GM19324 (cell line): ENCODE results near the gene NOD2.

Source experiments
- ATAC-seq: cut with Tn5 transposase; IDR thresholded peaks from one replicate; pipeline ENCODE4 v1.9.1; 2021; ENCODE audit warnings: mild to moderate bottlenecking, moderate library complexity; ENCODE audit not compliant: unreplicated experiment, low FRiP score

Gene NOD2

GRCh38 chr16:50712560-50712898 lies 19.1 kb downstream of the NOD2 start:
- ATAC-seq, result no peak

GRCh38 chr16:50712956-50713355 lies 19.6 kb downstream of the NOD2 start:
- no peak for ATAC-seq

- ATAC-seq, result no peak
Observed at GRCh38 chr16:50717091-50717490, 23.7 kb downstream of the NOD2 start.

- no peak for ATAC-seq
Observed at GRCh38 chr16:50717494-50717893, 24.1 kb downstream of the NOD2 start.

GRCh38 chr16:50718061-50718760 lies 24.8 kb downstream of the NOD2 start:
- ATAC-seq, result no peak

GRCh38 chr16:50718761-50719400 lies 25.5 kb downstream of the NOD2 start:
- ATAC-seq, result no peak

GRCh38 chr16:50719401-50720337 lies 26.3 kb downstream of the NOD2 start:
- no peak for ATAC-seq

- ATAC-seq, result no peak
Observed at GRCh38 chr16:50721549-50722404, 28.4 kb downstream of the NOD2 start.

GRCh38 chr16:50722405-50722737 lies 29.0 kb downstream of the NOD2 start:
- ATAC-seq, result no peak

- no peak for ATAC-seq
Observed at GRCh38 chr16:50722960-50723359, 29.6 kb downstream of the NOD2 start.

- no peak for ATAC-seq
Observed at GRCh38 chr16:50724306-50724705, 30.9 kb downstream of the NOD2 start.

GRCh38 chr16:50731130-50731988 lies 38.0 kb downstream of the NOD2 start:
- ATAC-seq, result no peak

- ATAC-seq, result no peak
Observed at GRCh38 chr16:50731989-50732832, 38.8 kb downstream of the NOD2 start.

- no peak for ATAC-seq
Observed at GRCh38 chr16:50733468-50733867, 40.1 kb downstream of the NOD2 start.

- no peak for ATAC-seq
Observed at GRCh38 chr16:50735629-50736122, 42.3 kb downstream of the NOD2 start.

- ATAC-seq, result no peak
Observed at GRCh38 chr16:50736448-50736847, 43.0 kb downstream of the NOD2 start.

GRCh38 chr16:50737420-50737959 lies 44.1 kb downstream of the NOD2 start:
- ATAC-seq, result no peak

GRCh38 chr16:50739031-50739430 lies 45.6 kb downstream of the NOD2 start:
- ATAC-seq, result no peak
